Psoas muscle (tissue), 8 donors: ENCODE measurements around the gene SPATA33. TPM values are rescaled to one million over a fixed set of nuclear protein-coding genes. Genes with fewer than 3 reads are reported as not detected.
"Not testable (repeated sequence)": the region's sequence is repeated elsewhere in the genome, so short reads cannot be mapped to it uniquely, and the experiment has no call there.

Source experiments
- ATAC-seq, 4 donors: fragments of 200-7000 bp; cut with Tn5 transposase; one replicate each; pipeline ENCODE4 v1.9.1; 2020; ENCODE audit warnings: moderate library complexity in 3 of 4, mild to moderate bottlenecking in 2 of 4
- DNase-seq, 2 donors: peaks; one replicate each; pipeline ENCODE4 v3.0.0-alpha.2; 2020
- H3K27ac ChIP-seq: fragments of 200-600 bp; one replicate; pipeline ENCODE4 v1.8.0; 2022
- H3K27me3 ChIP-seq, 3 donors: fragments of 200-600 bp in 1 of 3; one replicate each; pipeline versions ENCODE4 v1.6.1 to v1.8.0; 2013 to 2022; ENCODE audit warnings: low read length in 2 of 3, mild to moderate bottlenecking in 2 of 3, moderate library complexity in 1 of 3; ENCODE audit not compliant: insufficient read depth in 3 of 3
- H3K36me3 ChIP-seq, 2 donors: fragments of 200-600 bp in 1 of 2; one replicate each; pipeline versions ENCODE4 v1.6.1 to v1.8.0; 2013 to 2022; ENCODE audit warnings: low read depth in 1 of 2, mild to moderate bottlenecking in 1 of 2, moderate library complexity in 1 of 2; ENCODE audit not compliant: insufficient read depth in 1 of 2
- H3K4me1 ChIP-seq: fragments of 200-600 bp; one replicate; pipeline ENCODE4 v1.8.0; 2022
- H3K4me3 ChIP-seq: fragments of 200-600 bp; one replicate; pipeline ENCODE4 v1.8.0; 2022; ENCODE audit warnings: mild to moderate bottlenecking
- H3K9me3 ChIP-seq: fragments of 200-600 bp; one replicate; pipeline ENCODE4 v1.8.0; 2022
- CTCF ChIP-seq: fragments of 200-600 bp; IDR thresholded peaks from one replicate; pipeline ENCODE4 v1.8.0; 2022; ENCODE audit warnings: antibody characterized with exemption
- WGBS, 3 donors: extraction: QIAGEN DNeasy Blood & Tissue Kit; methylation state at CpG; one replicate each; pipeline versions ENCODE4 v1.1.6 to v1.1.7; 2013; 5-methylcytosine and 5-hydroxymethylcytosine counted together
- intact Hi-C, 2 donors: fragments of 100-400 bp; cut with DNase I; formaldehyde crosslinking; loops; one replicate each; pipeline versions ENCODE4 v1.11.0 to v1.14.2; 2022
- polyA plus RNA-seq, 3 donors: library from polyadenylated mRNA; stranded (reverse); fragments of 200-250 nt; gene quantifications; one replicate each; pipeline ENCODE4 v1.2.3, GENCODE V29; 2013
- total RNA-seq, 4 donors: library from RNA; stranded (reverse); fragmentation: NEBNext Ultra II Directional in 2 of 4; extraction: Animal tissue kit (Norgen Biotek cat#: 25700) in 2 of 4; gene quantifications; one replicate each; pipeline versions ENCODE4 v1.2.1 to v1.2.4, GENCODE V29; 2021 to 2023
- donor health status: healthy with polysubstance abuse.
- donor health status: DM: no; HTN: no; CAD: no; lungs with moderate emphysema.
- donor health status: Bipolar disorder and iron deficiency.
- donor health status: healthy.
- donor health status: DM: yes; HTN: yes; CAD: no.
- donor health status: DM: no; HTN: no; CAD: no.
- donor health status: DM: no; HTN: no; CAD: no.
- donor health status: DM: yes; HTN: yes; CAD: no.

SPATA33 gene
- total and polyA plus RNA-seq, 7 donors = 1.2 to 8.2 (median 3.0) TPM

DNA sequence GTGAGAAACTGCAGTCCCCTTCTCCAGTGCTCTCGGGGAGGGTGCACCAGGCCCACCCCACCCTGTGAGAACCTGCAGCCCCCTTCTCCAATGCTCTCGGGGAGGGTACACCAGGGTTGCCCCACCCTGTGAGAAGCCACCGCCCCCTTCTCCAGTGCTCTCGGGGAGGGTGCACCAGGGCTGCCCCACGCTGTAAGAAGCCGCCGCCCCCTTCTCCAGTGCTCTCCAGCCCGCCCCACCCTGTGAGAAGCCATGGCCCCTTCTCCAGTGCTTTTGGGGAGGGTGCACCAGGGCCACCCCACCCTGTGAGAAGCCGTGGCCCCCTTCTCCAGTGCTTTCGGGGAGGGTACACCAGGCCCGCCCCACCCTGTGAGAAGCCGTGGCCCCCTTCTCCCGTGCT lies 12.1 kb downstream of the SPATA33 start:
- ATAC-seq (no peak), DNase-seq (no peak)
- TF ChIP-seq CTCF = no peak

DNA sequence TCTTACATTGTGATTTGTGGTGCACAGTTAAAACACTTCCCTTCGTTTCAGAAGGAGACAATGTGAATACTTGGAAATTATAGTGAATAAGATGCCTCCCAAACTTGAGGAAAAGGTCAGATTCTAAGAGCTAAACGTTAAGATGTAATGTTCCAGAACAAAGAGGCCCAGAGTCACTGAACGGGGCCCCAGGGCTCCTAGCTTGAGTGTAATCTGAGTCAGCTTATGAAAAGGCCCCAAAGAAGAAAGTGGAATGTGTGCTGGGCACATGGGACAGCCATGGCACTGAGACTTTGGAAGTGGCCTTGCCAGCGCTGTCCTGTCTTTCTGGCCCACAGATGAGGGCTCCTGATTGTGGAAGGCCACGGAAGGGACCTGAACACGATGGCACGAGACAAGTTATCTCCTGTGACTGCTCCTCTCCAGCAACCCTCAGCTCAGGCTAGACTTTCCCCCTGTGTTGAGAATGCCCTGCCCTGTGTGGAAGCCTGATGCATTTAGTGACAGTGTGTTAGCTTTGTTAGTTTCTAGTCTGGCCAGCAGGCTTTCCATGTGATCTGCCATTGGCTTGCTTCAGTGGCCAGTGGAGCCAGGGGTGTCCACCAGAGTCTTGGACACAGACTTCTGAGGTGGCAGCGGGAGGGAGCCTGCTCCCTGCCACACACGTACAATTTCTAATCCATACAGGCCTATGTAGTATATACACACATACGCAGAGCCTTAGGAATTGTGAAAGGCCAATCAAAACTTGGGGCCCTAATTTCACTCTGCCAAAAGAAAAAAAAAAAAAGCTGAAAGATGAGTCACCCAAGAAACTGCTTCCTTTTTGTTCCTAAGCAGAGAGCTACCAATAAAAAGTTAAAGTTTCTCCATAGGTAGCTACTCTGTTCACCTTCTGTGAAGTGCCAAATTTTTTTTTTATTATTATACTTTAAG lies 13.1 kb downstream of the SPATA33 start:
- H3K4me3 ChIP-seq = no peak overlapping the region
- no peaks in the 10 kb centered on the region for H3K4me1 ChIP-seq
- ATAC-seq (no peak), DNase-seq (no peak)
- no peaks in the 10 kb centered on the region for H3K36me3 ChIP-seq
- H3K27ac ChIP-seq = no peak overlapping the region
- intact Hi-C loops = no loop called here
- H3K9me3 ChIP-seq = no peaks in the 10 kb centered on the region
- WGBS, 3 donors = 80 to 82% (median 80%) methylated on average over 10 of the region's 10 CpGs
- H3K27me3 ChIP-seq = no peaks in the 10 kb centered on the region
- no peak for TF ChIP-seq CTCF

More for the DNA sequence above, 12.1 kb downstream of the SPATA33 start:
- Histone ChIP-seq H3K27me3 (no peaks in the 10 kb centered on the region), H3K4me3 (no peak overlapping the region), H3K27ac (no peak overlapping the region), H3K4me1 (no peaks in the 10 kb centered on the region), H3K9me3 (no peaks in the 10 kb centered on the region), H3K36me3 (no peaks in the 10 kb centered on the region)
- WGBS, 3 donors = 91 to 93% (median 92%) methylated on average over 11 to 13 of the region's 13 CpGs
- intact Hi-C loops = no loop called here

- H3K27ac ChIP-seq, H3K36me3 ChIP-seq, DNase-seq, H3K27me3 ChIP-seq, intact Hi-C loops, ATAC-seq, H3K4me3 ChIP-seq, H3K4me1 ChIP-seq, H3K9me3 ChIP-seq: not testable (repeated sequence)
- 92 to 98% (median 94%) methylated on average over 4 of the region's 4 CpGs for WGBS, 3 donors
Measured at GRCh38 chr16:89671565-89671964, 13.9 kb downstream of the SPATA33 start.

DNA sequence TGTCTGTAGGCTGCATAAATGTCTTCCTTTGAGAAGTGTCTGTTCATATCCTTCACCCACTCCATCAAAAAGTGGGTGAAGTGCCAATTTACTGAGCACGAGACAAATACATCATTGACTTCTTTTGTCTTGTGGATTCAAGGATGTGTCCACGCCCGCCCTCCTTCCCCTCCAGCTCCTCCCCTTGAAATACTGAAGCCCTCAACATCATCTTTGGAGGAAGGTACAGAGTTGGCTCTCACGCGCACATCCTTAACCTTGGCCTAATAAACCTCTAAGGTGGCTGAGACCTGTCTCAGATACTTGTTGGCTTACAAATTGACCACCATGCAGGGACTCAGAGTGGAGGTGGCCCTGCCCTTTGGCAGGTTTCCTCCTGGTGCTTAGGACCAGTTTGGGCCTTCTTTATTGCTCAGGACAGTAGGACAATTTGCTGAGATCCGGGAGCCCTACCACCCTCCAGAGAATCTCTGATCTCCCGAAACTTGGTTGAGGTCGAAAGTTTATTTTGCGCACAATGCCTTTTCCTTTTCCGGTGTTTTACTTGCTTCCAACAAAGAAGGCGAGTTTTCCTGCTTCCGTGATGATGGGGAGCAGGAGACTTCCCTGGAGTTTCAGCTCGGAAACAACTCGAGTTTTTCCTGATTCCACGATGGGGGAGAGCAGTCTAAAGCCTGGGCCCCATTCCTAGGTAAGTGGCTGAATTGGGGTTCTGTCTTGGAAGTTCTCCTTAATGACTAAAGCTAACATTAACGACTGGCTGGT lies 14.7 kb downstream of the SPATA33 start:
- no peak overlapping the region for H3K27ac ChIP-seq
- H3K4me3 ChIP-seq = no peak overlapping the region
- DNase-seq = no peak
- H3K36me3 ChIP-seq = no peaks in the 10 kb centered on the region
- intact Hi-C loops = no loop called here
- no peaks in the 10 kb centered on the region for H3K27me3 ChIP-seq
- TF ChIP-seq CTCF = no peak
- ATAC-seq = no peak
- WGBS, 3 donors = 76 to 81% (median 80%) methylated on average over 16 of the region's 16 CpGs
- H3K4me1 ChIP-seq = no peaks in the 10 kb centered on the region
- no peaks in the 10 kb centered on the region for H3K9me3 ChIP-seq

DNA sequence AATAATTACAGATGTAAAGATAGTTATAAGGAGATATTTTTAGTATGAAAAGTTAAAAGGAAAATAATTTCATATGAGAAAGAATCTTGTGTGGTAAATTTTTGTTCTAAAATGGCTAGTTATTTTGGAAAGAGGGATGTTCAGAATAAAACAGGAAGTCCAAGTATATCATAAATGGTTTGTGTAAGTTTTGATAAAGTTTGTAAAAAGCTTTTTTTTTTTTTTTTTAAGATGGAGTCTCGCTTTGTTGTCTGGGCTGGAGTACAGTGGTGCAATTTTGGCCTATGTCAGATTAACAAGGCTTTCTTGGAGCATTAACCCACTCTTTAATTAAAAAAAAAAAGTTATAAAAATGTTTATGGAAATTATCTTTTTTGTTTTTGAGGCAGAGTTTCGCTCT lies 20.6 kb downstream of the SPATA33 start:
- no peak for TF ChIP-seq CTCF
- H3K27me3 ChIP-seq = no peaks in the 10 kb centered on the region
- no peak overlapping the region for H3K27ac ChIP-seq
- WGBS, 3 donors = 97 to 100% (median 98%) methylated on average over 2 of the region's 2 CpGs
- no peaks in the 10 kb centered on the region for H3K36me3 ChIP-seq
- no peak overlapping the region for H3K4me3 ChIP-seq
- intact Hi-C loops = no loop called here
- DNase-seq (no peak), ATAC-seq (no peak)
- no peaks in the 10 kb centered on the region for H3K4me1 ChIP-seq
- no peaks in the 10 kb centered on the region for H3K9me3 ChIP-seq
